ENCODE results near the gene PPP6R2. TPM values are rescaled to one million over a fixed set of nuclear protein-coding genes. Genes with fewer than 3 reads are reported as not detected.

Gene PPP6R2
- total and polyA plus RNA-seq, 2 of the 8 experiments (the other 6 are each of a cell fraction or from before 2014, with no cell fraction given) = 25.0 to 32.2 TPM

GRCh38 chr22:50299785-50300619 lies 43.1 kb upstream of the PPP6R2 start:
- POLR2A ChIA-PET (ENCODE audit: partially characterized antibody) = interaction anchor here (0.7 to 1.6 kb wide), 4 partner anchors 12 to 49 kb away, joined by 3 to 6 read pairs (median 4); partner anchors contain the start of gene HDAC10
- CTCF ChIA-PET (ENCODE audit: partially characterized antibody) = interaction anchor here (0.7 to 1.5 kb wide), 6 partner anchors 16 to 100 kb away, joined by 3 to 4 read pairs (median 3); no protein-coding TSS in a partner anchor
- no peak overlapping the region for H2AFZ ChIP-seq (ENCODE audit: low read length)
- no peak overlapping the region for H2BK5ac ChIP-seq (ENCODE audit: low read depth, low read length)
- FAIRE-seq (no peak), DNase-seq (ENCODE audit: low read depth in 1 of 2, low spot score in 2 of 2) (peak; percentile 59 to 86)
- H3K23ac ChIP-seq (ENCODE audit: insufficient read length) = no peak overlapping the region
- H2AK5ac ChIP-seq (ENCODE audit: low read depth, low read length) = no peak overlapping the region
- peak overlapping the region; percentile 53 to 77 for H3K4me2 ChIP-seq (ENCODE audit: insufficient read depth in 1 of 2, low read depth in 2 of 2, low read length in 2 of 2)
- WGBS, 2 experiments (ENCODE audit: extremely low coverage in 1 of 2, insufficient coverage in 1 of 2, insufficient read length in 1 of 2, insufficient replicate concordance in 2 of 2, low coverage in 1 of 2, low lambda C conversion rate in 2 of 2, missing lambda C conversion rate in 1 of 2) = 2% methylated on average over 48 of the region's 93 CpGs; no CpG with 5 or more reads in 1 of the 2 experiments
- no peaks in the 10 kb centered on the region; a peak in 2 of 7 replicates for H3K27me3 ChIP-seq (replicated peaks in 1 of 4; ENCODE audit: control insufficient read depth in 3 of 4, extremely low read depth in 1 of 4, insufficient read depth in 3 of 4, low read length in 3 of 4)
- H3K56ac ChIP-seq (replicated peaks; ENCODE audit: insufficient read length, low read depth, low read length) = peak overlapping the region; percentile 39
- H4K20me1 ChIP-seq (replicated peaks in 1 of 2; ENCODE audit: control insufficient read depth in 1 of 2, insufficient read depth in 2 of 2, low read length in 2 of 2) = peaks cover 16 to 35% of the 10 kb centered on the region in 2 experiments
- H4K5ac ChIP-seq (ENCODE audit: insufficient read length, low read depth, low read length) = no peak overlapping the region
- no peaks in the 10 kb centered on the region for H3K9me3 ChIP-seq (ENCODE audit: insufficient read depth in 2 of 2, low read depth in 1 of 2, low read length in 1 of 2)
- H4K91ac ChIP-seq (replicated peaks; ENCODE audit: insufficient read length, low read length) = no peak overlapping the region
- peak overlapping the region; percentile 80 for H4K8ac ChIP-seq (ENCODE audit: extremely low read depth, insufficient read depth, low read length)
- peak overlapping the region; percentile 30 to 68 (median 34) for H3K4me3 ChIP-seq (ENCODE audit: extremely low read depth in 1 of 4, insufficient read depth in 2 of 4, low read depth in 3 of 4, low read length in 4 of 4)
- H2BK20ac ChIP-seq (ENCODE audit: low read length) = no peak overlapping the region
- H3K79me1 ChIP-seq (ENCODE audit: low read depth, low read length) = peaks cover 22% of the 10 kb centered on the region
- peaks cover 0 to 35% (median 16%) of the 10 kb centered on the region in 4 experiments; a peak in 6 of 7 replicates for H3K4me1 ChIP-seq (replicated peaks in 1 of 4; ENCODE audit: control insufficient read depth in 3 of 4, insufficient read depth in 4 of 4, low read length in 3 of 4)
- peaks cover 9% of the 10 kb centered on the region; the same call in 1 of the 2 replicates for H3K23me2 ChIP-seq (ENCODE audit: low read depth, low read length)
- H3K18ac ChIP-seq (ENCODE audit: extremely low read depth, low read length) = peak overlapping the region; percentile 48; the same call in 1 of the 2 replicates
- peaks cover 0 to 33% of the 10 kb centered on the region in 2 experiments; a peak in 3 of 4 replicates for H3K79me2 ChIP-seq (ENCODE audit: control insufficient read depth in 1 of 2, insufficient read depth in 2 of 2, low read length in 2 of 2)
- no peak overlapping the region for H3K4ac ChIP-seq (replicated peaks; ENCODE audit: insufficient read length, low read depth, low read length)
- no peak overlapping the region for H2BK12ac ChIP-seq (ENCODE audit: low read depth, low read length)
- no peak overlapping the region for H3K27ac ChIP-seq (ENCODE audit: low read depth, low read length)
- no peak overlapping the region for H3K14ac ChIP-seq (ENCODE audit: insufficient read length)
- H3K36me3 ChIP-seq (ENCODE audit: control insufficient read depth in 2 of 4, insufficient read depth in 4 of 4, low read length in 3 of 4) = no peaks in the 10 kb centered on the region
- peak overlapping the region in 3 of 4 experiments; percentile 8 to 67 (median 16); a peak in 1 of 7 replicates for H3K9ac ChIP-seq (replicated peaks in 1 of 4; ENCODE audit: extremely low read depth in 1 of 4, low read depth in 3 of 4, low read length in 3 of 4)
- H2BK120ac ChIP-seq (replicated peaks; ENCODE audit: low read depth, low read length) = no peak overlapping the region
- H2BK15ac ChIP-seq (ENCODE audit: low read length) = no peak overlapping the region
- TF ChIP-seq POLR2A (IDR thresholded peaks at IDR 0.05; ENCODE audit: control extremely low read depth in 1 of 2, low read depth in 2 of 2, low read length in 2 of 2) (no peak), ATF2 (IDR thresholded peaks at IDR 0.05; ENCODE audit: low read length) (no peak), SP1 (IDR thresholded peaks at IDR 0.05; ENCODE audit: low read depth, low read length) (no peak), CHD2 (IDR thresholded peaks at IDR 0.05; ENCODE audit: low read length) (no peak), HDAC6 (IDR thresholded peaks at IDR 0.05; ENCODE audit: low read depth, low read length) (no peak), CEBPB (IDR thresholded peaks at IDR 0.05; ENCODE audit: low read depth, low read length) (no peak), MAX (IDR thresholded peaks at IDR 0.05) (peak; percentile 87), CHD1 (IDR thresholded peaks at IDR 0.05; ENCODE audit: low read depth, low read length) (no peak), HDAC2 (IDR thresholded peaks at IDR 0.05; ENCODE audit: borderline replicate concordance in 1 of 2, low read depth in 2 of 2, low read length in 2 of 2) (no peak), BRCA1 (IDR thresholded peaks at IDR 0.05; ENCODE audit: low read depth, low read length) (no peak)
